GM23338 (cell line): ENCODE measurements around the gene KRT16.

ENCODE experiments used
- POLR2AphosphoS5 ChIP-seq: IDR thresholded peaks from 2 replicates; pipeline ENCODE4 v1.6.1; 2016; ENCODE audit warnings: antibody characterized with exemption, low read depth
- TF ChIP-seq, protein P1 (sequence below), 2 experiments: fragments of 200-600 bp in 1 of 2; sonication (generic) in 1 of 2; conservative IDR thresholded peaks; 2 replicates each; pipeline versions ENCODE4 v1.5.1 to v1.6.1; 2016 to 2017; ENCODE audit warnings: antibody characterized with exemption in 2 of 2, low read depth in 2 of 2, mild to moderate bottlenecking in 2 of 2, moderate library complexity in 1 of 2

DNA sequence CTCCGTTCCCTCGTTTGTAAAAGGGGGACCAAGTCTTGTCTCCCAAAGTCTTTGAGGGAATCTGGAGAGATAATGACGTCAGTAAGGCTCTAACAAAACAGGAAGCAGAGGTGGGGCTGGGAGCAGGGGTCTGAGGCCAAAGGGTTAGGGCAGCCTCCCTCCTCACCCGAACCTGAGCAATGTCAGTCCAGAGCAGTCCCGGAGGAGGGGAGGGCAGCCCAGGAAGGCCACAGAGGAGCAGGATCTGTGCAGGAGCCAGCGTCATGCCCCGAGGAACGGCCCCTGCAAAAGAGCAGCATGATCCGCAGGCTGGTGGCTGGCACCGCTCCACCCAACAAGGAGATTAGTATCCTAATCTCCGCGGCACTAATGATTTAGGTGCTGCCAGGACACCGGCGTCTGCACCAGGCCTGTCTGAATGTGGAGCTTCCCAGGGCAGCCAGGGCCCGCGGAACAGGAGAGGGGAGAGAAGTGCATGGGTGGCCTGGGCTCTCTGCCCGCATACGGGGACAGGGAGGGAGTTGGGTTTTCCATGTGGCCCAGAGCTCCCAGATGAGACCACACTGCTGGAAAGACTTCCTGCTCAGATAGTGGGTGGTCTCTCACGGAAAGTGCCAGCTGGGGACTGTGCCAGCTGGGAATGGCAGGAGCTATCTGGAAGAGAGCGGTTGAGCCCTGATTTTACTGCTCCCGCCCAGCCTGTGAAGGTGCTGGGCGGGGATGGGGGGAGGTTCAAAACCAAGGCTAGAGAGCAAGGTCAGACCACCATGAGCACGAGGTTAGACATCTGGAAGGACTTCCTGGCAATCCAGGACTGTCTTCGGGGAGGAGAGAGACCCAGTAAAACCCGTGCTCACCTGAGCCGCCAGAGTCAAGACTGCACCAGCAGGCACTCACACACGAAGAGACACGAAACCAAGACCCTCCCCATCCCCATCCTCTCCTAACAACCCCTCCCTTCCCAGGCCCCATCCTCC lies 22.8 kb upstream of the KRT16 start:
- TF ChIP-seq POLR2AphosphoS5, result no peak
- TF ChIP-seq, protein P1, sequence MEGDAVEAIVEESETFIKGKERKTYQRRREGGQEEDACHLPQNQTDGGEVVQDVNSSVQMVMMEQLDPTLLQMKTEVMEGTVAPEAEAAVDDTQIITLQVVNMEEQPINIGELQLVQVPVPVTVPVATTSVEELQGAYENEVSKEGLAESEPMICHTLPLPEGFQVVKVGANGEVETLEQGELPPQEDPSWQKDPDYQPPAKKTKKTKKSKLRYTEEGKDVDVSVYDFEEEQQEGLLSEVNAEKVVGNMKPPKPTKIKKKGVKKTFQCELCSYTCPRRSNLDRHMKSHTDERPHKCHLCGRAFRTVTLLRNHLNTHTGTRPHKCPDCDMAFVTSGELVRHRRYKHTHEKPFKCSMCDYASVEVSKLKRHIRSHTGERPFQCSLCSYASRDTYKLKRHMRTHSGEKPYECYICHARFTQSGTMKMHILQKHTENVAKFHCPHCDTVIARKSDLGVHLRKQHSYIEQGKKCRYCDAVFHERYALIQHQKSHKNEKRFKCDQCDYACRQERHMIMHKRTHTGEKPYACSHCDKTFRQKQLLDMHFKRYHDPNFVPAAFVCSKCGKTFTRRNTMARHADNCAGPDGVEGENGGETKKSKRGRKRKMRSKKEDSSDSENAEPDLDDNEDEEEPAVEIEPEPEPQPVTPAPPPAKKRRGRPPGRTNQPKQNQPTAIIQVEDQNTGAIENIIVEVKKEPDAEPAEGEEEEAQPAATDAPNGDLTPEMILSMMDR (conservative IDR thresholded peaks at IDR 0.05; ENCODE audit: low read depth in 2 of 2), result no peak
